Activated CD8-positive, alpha-beta memory T cell treated with anti-CD3 and anti-CD28 coated beads for 4 hours (primary cell): ENCODE measurements around the gene TIMD4.
"Not testable (repeated sequence)": the region's sequence is repeated elsewhere in the genome, so short reads cannot be mapped to it uniquely, and the experiment has no call there.

Experiments used
- DNase-seq, 2 donors: peaks; one replicate each; pipeline ENCODE4 v3.0.0-alpha.2; 2020; ENCODE audit warnings: low read depth in 2 of 2

Gene TIMD4

GRCh38 chr5:156963125-156963524 lies at the start of gene TIMD4:
TSS of gene TIMD4 (minus strand) at chr5:156963226. CDS start at chr5:156963198, 28 bp downstream.
- no peak for DNase-seq

- no peak for DNase-seq
Measured at GRCh38 chr5:157006262-157006661, 43.2 kb upstream of the TIMD4 start.

GRCh38 chr5:157004893-157005551 lies 42.0 kb upstream of the TIMD4 start:
- no peak for DNase-seq

GRCh38 chr5:156991714-156992113 lies 28.7 kb upstream of the TIMD4 start:
- no peak for DNase-seq

GRCh38 chr5:156984064-156984463 lies 21.0 kb upstream of the TIMD4 start:
- no peak for DNase-seq

- DNase-seq: no peak
Measured at GRCh38 chr5:156981481-156981880, 18.5 kb upstream of the TIMD4 start.

GRCh38 chr5:156974328-156974727 lies 11.3 kb upstream of the TIMD4 start:
- DNase-seq: no peak

- no peak for DNase-seq
Measured at GRCh38 chr5:156971848-156972525, 9.0 kb upstream of the TIMD4 start.

- DNase-seq: no peak
Measured at GRCh38 chr5:156971415-156971814, 8.4 kb upstream of the TIMD4 start.

GRCh38 chr5:156967386-156967785 lies 4.4 kb upstream of the TIMD4 start:
- not testable (repeated sequence) for DNase-seq

GRCh38 chr5:156956321-156956720 lies 6.7 kb downstream of the TIMD4 start:
- DNase-seq: no peak

- no peak for DNase-seq
Measured at GRCh38 chr5:156951359-156951758, 11.7 kb downstream of the TIMD4 start.

- no peak for DNase-seq
Measured at GRCh38 chr5:156950716-156951115, 12.3 kb downstream of the TIMD4 start.

- no peak for DNase-seq
Measured at GRCh38 chr5:156949424-156949823, 13.6 kb downstream of the TIMD4 start.

GRCh38 chr5:156947925-156948324 lies 15.1 kb downstream of the TIMD4 start:
- no peak for DNase-seq

GRCh38 chr5:156942064-156942463 lies 21.0 kb downstream of the TIMD4 start:
- no peak for DNase-seq

GRCh38 chr5:156940462-156940861 lies 22.6 kb downstream of the TIMD4 start:
- DNase-seq: not testable (repeated sequence)

GRCh38 chr5:156936972-156937371 lies 26.1 kb downstream of the TIMD4 start:
- DNase-seq: no peak

- DNase-seq: peak in 1 of 2 donors; percentile 13
Measured at GRCh38 chr5:156934450-156935211, 28.4 kb downstream of the TIMD4 start.

- no peak for DNase-seq
Measured at GRCh38 chr5:156929366-156929948, 33.6 kb downstream of the TIMD4 start.

GRCh38 chr5:156927545-156927944 lies 35.5 kb downstream of the TIMD4 start:
- DNase-seq: no peak

- not testable (repeated sequence) for DNase-seq
Measured at GRCh38 chr5:156925767-156926166, 37.3 kb downstream of the TIMD4 start.
